SKM-1 treated with dmso at 0.1 percent for 144 hours (cell line): Measurements from ENCODE around the gene TERB2.
"Not testable (repeated sequence)": the region's sequence is repeated elsewhere in the genome, so short reads cannot be mapped to it uniquely, and the experiment has no call there.

Experiments used
- DNase-seq: peaks from one replicate; lab custom pipeline; 2025; ENCODE audit not compliant: unreplicated experiment; lab: John Stamatoyannopoulos, UW

Gene TERB2

GRCh38 chr15:44956388-44956787 is at the start of gene TERB2:
Gene TERB2 (plus strand): TSS chr15:44956687. CDS start chr15:44956719, 32 bp downstream.
- DNase-seq = no peak

DNA sequence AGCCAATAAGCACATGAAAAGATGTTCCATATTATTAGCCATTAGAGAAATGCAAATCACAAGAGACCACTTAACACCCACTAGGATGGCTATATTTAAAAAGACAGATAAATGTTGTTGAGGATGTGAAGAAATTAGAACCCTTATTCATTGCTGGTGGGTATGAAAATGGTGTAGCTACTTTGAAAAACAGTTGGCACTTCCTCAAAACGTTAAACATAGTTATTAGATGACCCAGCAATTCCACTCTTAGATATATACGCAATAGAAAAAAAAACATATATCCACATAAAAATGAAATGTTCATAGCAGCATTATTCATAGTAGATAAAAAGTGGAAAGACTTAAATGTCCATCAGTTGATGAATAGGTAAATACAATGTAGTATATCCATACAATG is 47.1 kb upstream of the TERB2 start:
- DNase-seq = no peak

DNA sequence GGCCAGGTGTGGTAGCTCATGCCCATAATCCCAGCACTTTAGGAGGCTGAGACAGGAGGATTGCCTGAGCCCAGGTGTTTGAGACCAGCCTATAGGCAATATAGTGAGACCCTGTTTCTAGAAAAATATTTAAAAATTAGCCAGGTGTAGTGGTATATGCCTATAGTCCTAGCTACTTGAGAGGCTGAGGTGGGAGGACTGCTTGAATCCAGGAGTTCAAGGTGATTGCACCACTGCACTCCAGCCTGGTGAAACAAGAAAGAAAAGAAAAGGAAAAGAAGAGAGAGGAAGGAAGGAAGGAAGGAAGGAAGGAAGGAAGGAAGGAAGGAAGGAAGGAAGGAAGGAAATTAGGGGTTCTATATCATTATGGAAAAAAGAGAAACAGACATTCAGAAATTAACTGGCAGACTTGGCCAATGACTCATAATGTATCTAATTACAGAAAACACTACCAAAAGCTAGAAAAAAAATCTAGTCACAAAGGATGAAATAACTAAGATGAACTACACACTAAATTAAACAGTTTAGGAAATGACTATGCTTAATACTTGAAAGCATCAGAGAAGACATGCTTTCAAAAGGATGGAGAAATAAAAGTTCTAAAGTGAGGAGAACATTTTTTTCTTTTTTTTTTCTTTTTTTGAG is 45.4 kb upstream of the TERB2 start:
- DNase-seq = no peak

DNA sequence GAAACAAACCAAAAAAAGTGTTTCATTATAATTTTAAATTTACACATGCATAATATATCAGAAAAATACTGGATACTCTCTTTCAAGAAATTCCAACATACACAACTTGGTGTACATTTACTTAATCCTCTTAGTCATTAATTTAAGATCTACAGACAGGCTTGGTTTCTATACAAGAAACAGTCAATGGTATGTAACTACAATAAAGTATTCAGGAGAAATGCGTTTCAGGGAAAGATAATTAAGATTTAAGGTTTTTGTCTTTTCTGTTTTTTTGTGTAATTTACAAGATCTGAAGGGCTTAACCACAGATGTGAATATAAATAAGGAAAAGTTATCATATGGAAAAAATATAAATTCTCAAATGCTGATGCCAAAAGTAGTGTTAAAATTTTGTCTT is 44.3 kb upstream of the TERB2 start:
- DNase-seq = not testable (repeated sequence)

- not testable (repeated sequence) for DNase-seq
Observed at GRCh38 chr15:44912974-44913448, 43.5 kb upstream of the TERB2 start.

GRCh38 chr15:44918136-44918535 is 38.4 kb upstream of the TERB2 start:
- no peak for DNase-seq

DNA sequence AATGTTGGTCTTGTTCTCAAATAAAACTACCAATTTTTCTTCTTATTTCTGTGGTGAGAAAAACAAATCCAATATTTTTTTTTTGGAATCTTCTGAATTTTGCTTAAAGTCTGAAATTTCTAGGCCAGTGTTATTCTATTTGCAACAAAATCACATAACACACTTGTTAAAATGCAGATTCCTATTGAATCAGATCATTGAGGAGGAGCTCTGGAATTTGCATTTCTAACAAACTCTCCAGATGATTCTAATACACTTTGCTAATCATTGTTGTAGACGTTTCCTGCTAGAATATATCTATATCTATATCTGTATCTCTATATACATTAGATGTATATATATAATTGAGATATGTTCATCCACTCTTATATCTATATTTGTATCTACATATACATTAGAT is 27.8 kb upstream of the TERB2 start:
- DNase-seq = not testable (repeated sequence)

DNA sequence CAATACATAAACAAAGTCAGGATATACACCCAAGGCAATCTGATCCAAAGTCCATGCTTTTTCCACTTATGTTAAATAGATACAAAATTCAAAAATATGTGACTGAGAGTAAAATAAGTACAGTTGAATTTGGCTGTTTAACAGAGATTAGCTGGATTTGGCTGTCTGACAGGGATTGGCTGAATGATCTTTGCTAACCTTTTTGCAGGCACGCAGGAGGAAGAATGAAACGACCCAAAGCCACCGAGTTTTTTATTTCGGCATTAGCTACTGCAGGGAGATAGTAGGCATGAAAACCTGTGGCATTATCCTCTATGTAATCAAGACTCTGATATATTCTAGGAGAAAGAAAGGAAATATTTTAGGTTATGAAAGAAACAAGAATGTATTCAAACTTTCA is 26.2 kb upstream of the TERB2 start:
- not testable (repeated sequence) for DNase-seq

DNA sequence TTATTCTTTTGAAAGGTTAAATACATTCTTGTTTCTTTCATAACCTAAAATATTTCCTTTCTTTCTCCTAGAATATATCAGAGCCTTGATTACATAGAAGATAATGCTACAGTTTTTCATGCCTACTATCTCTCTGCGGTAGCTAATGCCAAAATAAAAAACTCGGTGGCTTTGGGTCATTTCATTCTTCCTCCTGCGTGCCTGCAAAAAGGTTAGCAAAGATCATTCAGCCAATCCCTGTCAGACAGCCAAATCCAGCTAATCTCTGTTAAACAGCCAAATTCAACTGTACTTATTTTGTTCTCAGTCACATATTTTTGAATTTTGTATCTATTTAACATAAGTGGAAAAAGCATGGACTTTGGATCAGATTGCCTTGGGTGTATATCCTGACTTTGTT is 1.8 kb downstream of the TERB2 start:
- DNase-seq = not testable (repeated sequence)

DNA sequence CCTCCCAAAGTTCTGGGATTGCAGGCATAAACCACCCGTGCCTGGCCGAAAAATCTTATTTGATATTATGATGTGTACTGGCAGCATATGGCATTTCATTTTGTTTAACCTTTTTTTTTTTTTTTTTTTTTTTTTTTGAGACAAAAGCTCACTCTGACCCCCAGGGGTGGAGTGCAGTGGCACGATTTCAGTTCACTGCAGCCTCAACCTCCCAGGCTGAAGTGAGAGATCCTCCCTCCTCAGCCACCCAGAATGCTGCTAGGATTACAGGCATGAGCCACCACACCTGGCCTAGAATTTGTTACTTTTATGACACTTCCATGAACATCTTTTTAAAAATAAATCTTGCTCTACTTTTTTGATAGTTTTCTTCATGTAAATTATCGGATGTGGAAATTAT is 12.0 kb downstream of the TERB2 start:
- no peak for DNase-seq

GRCh38 chr15:44971036-44971435 is 14.5 kb downstream of the TERB2 start:
- no peak for DNase-seq

DNA sequence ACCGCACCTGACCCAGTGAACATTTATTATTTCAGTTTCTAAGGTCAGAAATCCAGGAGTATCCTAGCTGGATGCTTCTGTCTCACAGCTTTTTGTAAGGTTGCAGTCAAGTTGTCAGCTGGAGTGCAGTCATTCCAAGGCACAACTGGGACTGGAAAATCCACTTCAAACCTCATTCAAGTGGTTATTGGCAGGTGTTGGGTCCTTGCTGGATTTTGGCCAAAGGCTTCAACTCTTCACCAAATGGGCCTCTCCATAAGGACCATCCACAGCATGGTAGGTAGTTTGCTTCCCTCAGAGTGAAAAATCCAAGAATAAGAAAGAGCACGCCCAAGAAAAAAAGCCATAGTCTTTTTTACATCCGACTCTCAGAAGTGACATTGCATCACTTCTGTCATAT is 19.7 kb downstream of the TERB2 start:
- DNase-seq = not testable (repeated sequence)

DNA sequence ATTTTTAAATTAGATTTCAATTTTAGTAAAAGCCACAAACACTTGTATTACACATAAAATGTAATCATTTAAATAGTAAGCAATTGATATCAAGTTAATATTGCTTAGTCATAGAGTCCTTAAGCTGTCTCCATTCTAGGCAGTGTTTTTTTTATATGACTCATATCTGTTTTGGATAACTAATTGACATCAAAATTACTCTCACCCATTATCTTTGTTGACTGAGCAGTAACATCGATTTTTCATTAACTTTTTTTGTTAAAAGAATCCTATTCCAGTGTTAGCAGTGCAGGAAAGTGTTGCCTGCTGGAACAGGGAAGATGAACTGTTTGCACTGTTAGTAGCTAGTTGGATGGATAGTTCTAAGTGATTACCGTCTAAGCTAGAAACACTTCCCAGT is 21.3 kb downstream of the TERB2 start:
- not testable (repeated sequence) for DNase-seq

DNA sequence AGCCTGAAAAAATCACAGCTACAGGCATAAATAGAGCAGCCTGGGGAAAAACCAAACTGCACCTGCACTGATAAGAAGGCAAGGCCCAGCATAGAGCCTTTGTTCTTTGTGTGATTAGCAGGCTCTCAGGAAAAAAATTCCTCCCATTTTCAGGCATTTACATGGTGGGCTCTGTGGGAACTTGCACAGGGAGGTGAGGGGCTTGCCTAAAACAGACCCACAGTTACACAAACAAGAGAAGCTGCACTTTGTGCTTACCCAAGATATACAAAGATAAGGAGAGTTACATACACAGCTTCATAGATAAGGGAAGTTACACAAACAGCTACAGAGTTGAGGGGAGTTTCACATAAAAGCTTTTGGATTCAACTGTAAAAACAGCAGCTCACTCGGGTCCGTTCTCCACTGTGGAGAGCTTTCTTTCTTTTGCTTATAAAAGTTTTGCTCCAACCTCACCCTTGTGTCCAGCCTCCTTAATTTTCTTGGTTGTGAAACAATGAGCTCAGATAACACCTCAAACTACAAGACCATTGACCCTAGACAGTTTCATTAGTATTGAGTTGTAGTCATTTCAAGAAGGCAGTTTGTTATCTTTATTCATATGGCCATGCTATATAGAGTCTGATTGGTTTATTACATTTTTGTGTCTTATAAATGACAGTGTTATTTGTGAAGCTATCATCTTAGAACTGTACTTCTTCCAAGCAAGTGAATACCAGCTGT is 23.3 kb downstream of the TERB2 start:
- not testable (repeated sequence) for DNase-seq

GRCh38 chr15:44984144-44984543 is 27.7 kb downstream of the TERB2 start:
- DNase-seq = not testable (repeated sequence)

DNA sequence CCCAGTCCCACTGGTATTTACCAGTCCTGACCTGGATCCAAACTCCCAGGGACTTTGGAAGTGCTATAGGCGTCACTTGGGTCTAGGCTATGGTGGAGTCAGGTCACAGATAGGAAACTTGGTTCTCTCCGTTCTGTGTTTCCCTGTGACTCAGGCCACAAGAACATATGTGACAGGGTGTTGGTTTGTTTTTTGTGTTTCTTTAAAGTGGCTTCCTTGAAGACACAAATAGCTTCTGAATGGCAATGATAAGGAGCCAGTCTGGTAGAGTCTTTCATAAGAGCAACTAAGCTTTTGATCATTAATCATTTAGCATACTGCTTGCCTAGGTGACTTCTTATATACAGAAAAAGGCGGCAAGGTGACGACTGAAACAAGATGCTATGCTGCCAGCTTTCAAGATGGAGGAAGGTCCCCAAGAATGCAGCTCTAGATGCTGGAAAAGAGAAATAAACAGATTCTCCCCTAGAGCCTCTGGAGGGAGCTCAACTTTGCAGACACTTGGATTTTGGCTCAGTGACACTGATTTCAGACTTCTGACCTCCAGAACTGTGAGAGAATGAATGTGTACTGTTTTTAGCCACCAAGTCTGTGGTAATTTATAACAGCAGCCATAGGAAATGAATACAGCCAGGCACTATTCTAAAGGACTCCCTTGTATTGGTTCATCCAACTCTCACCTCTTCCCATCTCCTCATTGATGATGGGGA is 30.0 kb downstream of the TERB2 start:
- not testable (repeated sequence) for DNase-seq

DNA sequence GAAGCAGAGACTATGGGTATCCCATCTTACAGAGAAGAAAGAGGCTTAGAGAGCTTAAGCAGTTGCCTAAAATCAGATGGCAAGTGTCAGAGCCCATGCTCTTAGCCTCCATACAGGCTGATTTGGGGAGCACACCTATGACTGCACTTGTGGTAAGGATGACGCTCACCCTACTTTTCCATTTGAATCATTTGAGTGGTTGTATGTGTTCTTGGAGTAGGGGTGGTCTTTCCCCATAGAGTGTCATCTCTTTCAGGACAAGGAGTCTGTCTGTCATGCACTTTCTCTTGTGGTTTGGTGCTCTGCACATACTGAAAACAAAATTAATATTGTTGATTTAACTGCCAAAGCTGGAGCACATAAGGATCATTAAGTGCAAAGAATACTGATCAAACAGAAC is 31.2 kb downstream of the TERB2 start:
- not testable (repeated sequence) for DNase-seq

DNA sequence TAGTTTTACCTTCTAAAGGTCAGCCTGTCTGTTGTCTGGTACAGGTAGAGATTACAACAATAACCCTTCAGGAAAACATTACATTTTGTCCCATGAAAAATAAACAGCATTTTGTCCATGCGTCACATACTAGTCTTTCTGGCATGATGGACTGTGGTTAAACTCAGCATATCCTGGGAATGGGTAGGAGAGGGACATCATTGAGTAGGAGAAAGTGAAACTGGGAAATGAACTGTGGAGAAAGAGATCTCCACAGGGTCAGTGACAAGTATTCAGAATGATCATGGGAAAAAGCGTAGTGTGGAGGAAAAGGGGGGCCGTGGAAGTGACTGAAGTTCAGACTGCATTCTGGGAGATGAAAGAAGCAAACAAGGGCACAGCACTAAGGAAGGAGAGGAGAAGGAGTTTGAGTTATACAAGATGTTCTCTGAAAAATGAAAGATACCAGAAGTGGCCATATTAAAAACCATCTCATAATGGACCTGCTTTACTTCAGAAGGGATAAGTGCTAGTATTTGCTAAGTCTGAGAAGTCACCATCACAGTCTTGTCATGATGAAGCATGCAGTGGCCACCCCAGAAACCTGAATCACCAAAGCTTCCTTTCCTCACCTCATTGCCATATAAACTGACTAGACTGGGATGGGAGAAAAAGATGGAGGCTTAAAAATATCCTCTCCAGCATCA is 31.8 kb downstream of the TERB2 start:
- not testable (repeated sequence) for DNase-seq

GRCh38 chr15:44988870-44989219 is 32.4 kb downstream of the TERB2 start:
- not testable (repeated sequence) for DNase-seq

DNA sequence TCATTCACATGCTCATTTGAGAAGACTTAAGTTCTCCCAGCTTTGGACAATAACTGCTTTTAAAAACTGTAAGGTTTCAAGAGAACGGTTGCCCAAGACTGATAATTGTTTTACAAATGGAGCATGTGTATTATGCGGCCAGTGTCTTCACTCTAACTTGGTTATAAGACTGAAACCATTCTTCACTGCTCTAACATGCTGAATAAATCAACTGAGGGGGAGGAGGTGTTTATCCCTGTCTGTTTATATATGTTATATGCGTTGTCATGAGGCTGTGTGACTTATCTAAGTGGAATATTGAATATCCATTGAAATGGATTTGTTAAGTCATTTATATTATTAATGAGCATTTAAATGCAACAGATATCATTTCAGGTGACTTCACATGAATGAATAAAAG is 41.1 kb downstream of the TERB2 start:
- DNase-seq = not testable (repeated sequence)

- no peak for DNase-seq
Observed at GRCh38 chr15:44999105-44999504, 42.6 kb downstream of the TERB2 start.
